Stimulated activated CD8-positive, alpha-beta memory T cell treated with anti-CD3 and anti-CD28 coated beads, Interleukin-15, amount 100 ng/mL, for 1 hour (primary cell): ENCODE measurements around the gene PCSK1N.
"Not testable (repeated sequence)": the region's sequence is repeated elsewhere in the genome, so short reads cannot be mapped to it uniquely, and the experiment has no call there.

ENCODE experiments used
- DNase-seq: peaks from one replicate; pipeline ENCODE4 v3.0.0-alpha.2; 2020; ENCODE audit warnings: low read depth

Gene PCSK1N

GRCh38 chrX:48835524-48836329 lies at the start of gene PCSK1N:
TSS of gene PCSK1N (minus strand) at chrX:48835610. CDS start at chrX:48835532, 78 bp downstream.
- DNase-seq, result no peak

DNA sequence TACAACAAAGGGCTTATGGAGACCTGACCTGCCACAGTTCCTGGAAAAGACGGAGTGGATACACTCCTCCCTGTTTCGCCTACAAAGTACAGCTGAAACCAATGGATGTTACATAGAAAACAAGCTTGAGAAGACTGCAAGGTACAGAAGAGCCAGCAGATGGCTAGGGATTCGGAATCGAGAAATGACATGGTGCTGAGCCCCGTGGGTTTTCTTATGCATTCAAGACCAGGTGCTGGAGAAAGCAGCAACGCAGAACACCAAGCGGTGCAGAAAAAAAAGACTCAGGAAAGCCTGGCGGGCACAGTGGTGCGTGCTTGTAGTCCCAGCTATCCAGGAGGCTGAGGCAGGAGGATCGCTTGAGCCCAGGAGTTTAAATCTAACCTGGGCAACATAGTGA lies 48.3 kb upstream of the PCSK1N start:
- DNase-seq, result no peak

DNA sequence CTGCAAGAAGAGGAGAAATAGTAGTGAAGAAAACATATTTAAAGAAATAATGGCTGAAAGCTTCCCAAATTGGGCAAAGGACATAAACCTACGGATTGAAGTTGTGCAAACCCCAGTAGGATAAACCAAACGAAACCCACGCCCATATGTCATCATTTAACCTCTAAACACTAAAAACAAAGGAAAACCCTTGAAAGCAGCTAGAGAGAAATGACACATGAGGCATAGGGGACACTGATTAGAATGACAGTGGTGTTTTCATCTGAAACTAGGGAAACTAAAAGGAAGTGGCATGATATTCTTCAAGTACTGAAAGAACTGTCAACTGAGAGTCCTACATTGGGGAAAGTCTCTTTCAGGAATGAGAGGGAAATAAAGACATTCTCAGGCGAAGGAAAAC lies 41.5 kb upstream of the PCSK1N start:
- DNase-seq, result not testable (repeated sequence)

DNA sequence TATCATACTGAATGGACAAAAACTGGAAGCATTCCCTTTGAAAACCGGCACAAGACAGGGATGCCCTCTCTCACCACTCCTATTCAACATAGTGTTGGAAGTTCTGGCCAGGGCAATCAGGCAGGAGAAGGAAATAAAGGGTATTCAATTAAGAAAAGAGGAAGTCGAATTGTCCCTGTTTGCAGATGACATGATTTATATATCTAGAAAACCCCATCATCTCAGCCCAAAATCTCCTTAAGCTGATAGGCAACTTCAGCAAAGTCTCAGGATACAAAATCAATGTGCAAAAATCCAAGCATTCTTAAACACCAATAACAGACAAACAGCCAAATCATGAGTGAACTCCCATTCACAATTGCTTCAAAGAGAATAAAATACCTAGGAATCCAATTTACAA lies 36.6 kb upstream of the PCSK1N start:
- not testable (repeated sequence) for DNase-seq

GRCh38 chrX:48864210-48864609 lies 28.8 kb upstream of the PCSK1N start:
- no peak for DNase-seq

- no peak for DNase-seq
Measured at GRCh38 chrX:48854898-48855297, 19.5 kb upstream of the PCSK1N start.

DNA sequence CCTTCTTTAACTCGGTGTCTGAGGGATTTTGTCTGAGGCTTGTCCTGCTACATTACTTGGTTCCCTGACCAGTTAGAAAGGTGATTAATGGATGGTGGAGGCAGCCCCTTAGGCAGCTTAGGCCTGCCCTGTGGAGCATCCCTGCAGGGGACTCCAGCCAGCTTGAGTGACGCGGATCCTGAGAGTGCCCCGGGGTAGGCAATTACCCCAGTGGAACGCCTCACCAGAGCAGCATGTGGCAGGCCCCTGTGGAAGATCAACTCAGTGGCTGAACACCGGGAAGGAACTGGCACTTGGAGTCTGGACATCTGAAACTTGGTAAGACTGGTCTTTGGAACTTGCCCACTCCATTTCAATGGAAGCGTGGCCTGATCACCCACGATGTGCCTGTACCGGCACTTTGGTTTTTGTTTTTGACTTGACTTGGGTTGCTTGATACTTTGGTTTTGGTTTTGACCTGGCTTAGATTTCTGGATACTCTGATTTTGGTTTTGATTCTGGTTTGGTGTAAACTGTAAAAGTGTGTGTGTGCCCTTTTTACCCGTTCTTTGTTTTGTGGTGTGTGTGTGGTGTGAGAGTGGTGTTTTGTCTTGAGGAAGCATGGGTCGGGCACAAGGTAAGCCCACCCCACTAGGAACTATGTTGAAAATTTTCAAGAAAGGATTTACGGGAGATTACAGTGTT lies 18.9 kb upstream of the PCSK1N start:
- DNase-seq, result not testable (repeated sequence)

DNA sequence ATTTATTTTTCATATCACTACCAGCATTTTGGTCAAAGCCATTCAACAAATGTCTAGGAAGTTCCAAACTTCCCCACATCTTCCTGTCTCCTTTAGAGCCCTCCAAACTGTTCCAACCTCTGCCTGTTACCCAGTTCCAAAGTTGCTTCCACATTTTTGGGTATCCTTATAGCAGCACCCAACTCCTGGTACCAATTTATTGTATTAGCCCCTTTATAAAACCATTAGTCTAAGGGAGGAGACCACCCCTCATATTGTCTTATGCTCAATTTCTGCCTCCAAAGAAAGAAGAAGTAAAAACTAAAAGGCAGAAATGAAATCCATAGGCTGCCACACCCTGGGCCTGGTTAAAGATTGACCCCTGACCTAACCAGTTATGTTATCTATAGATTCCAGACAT lies 18.1 kb upstream of the PCSK1N start:
- DNase-seq, result not testable (repeated sequence)

DNA sequence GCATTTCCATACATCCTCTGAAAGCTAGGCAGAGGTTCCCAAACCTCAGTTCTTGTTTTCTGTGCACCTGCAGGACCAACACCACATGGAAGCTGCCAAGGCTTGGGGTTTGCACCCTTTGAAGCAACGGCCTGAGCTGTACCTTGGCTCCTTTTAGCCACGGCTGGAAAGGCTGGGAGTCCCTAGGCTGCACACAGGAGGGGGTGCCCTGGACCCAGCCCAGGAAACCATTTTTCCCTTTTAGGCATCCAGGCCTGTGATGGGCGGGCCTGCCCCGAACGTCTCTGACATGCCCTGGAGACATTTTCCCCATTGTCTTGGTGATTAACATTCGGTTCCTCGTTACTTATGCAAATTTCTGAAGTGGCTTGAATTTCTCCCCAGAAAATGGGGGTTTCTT lies 17.4 kb upstream of the PCSK1N start:
- DNase-seq, result no peak

GRCh38 chrX:48848847-48849246 lies 13.4 kb upstream of the PCSK1N start:
- DNase-seq, result no peak

DNA sequence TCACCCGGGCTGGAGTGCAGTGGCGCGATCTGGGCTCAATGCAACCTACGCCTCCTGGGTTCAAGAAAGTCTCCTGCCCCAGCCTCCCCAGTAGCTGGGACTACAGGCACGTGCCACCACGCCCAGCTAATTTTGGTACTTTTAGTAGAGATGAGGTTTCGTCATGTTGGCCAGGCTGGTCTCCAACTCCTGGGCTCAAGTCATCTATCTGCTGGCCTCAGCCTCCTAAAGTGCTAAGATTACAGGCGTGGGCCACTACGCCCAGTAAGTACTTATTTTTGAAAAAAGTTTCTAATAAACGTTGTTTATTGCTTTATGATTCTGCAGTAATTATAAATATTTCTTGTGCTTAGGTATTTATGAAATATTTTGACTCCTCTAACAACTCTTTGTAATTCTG lies 4.3 kb upstream of the PCSK1N start:
- DNase-seq, result no peak

- no peak for DNase-seq
Measured at GRCh38 chrX:48834383-48834709, 1.1 kb downstream of the PCSK1N start.

DNA sequence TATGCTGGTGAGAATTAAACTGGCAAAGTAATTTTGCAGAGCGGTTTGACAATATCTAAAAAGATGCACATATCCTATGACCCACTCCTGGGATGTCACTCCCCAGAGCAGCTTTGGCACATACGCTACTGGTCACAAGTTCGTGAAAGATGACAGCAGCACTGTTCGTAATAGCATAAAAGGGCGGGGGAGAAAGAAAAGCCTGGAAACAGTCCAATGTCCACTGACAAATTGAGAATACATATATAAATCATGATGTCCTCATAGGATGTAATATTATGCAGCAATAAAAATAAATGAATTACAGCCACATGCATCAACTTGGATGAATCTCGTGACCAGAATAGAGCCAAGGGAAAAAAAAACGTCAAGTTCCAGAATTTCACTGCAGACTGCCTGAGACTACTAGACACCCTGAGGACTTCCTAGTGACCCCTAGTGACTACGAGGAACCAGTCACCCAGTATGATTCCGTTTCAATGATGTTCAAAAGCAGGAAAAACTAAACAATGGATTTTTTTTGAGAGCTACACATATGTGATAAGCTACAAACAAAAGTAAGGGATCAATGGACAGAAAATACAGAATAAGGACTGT lies 1.8 kb downstream of the PCSK1N start:
- DNase-seq, result no peak

GRCh38 chrX:48831909-48832291 lies 3.5 kb downstream of the PCSK1N start:
- no peak for DNase-seq

GRCh38 chrX:48831136-48831908 lies 4.1 kb downstream of the PCSK1N start:
- DNase-seq, result no peak

DNA sequence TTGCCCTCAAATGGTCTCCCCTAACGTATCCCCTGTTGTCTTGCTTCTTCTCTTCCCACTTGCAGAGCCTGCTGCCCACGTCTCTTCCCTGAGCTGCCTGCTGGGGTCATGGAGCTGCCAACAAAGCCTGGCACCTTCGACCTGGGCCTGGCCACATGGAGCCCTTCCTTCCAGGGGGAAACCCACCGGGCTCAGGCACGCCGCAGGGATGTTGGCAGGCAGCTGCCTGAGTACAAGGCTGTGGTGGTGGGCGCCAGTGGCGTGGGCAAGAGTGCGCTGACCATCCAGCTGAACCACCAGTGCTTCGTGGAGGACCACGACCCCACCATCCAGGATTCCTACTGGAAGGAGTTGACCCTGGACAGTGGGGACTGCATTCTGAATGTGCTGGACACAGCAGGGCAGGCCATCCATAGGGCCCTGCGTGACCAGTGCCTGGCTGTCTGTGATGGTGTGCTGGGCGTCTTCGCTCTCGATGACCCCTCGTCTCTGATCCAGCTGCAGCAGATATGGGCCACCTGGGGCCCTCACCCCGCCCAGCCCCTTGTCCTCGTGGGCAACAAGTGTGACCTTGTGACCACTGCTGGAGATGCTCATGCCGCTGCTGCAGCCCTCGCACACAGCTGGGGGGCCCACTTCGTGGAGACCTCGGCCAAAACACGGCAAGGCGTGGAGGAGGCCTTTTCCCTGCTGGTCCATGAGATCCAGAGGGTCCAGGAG lies 6.2 kb downstream of the PCSK1N start:
- no peak for DNase-seq

DNA sequence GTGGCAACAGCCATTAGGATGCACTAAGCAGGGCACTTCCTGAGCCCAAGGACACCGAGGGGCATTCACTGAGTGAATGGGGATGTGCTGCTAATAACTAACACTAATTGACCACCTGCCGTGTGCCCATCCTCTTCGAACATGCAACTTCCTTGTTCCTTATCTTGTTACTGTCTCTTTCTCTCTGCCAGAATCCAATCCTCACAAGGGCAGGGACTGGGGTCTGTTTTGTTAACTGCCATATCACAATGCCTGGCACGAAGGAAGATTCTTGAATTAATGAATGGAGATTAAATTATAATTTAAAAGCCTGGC lies 7.8 kb downstream of the PCSK1N start:
- no peak for DNase-seq

DNA sequence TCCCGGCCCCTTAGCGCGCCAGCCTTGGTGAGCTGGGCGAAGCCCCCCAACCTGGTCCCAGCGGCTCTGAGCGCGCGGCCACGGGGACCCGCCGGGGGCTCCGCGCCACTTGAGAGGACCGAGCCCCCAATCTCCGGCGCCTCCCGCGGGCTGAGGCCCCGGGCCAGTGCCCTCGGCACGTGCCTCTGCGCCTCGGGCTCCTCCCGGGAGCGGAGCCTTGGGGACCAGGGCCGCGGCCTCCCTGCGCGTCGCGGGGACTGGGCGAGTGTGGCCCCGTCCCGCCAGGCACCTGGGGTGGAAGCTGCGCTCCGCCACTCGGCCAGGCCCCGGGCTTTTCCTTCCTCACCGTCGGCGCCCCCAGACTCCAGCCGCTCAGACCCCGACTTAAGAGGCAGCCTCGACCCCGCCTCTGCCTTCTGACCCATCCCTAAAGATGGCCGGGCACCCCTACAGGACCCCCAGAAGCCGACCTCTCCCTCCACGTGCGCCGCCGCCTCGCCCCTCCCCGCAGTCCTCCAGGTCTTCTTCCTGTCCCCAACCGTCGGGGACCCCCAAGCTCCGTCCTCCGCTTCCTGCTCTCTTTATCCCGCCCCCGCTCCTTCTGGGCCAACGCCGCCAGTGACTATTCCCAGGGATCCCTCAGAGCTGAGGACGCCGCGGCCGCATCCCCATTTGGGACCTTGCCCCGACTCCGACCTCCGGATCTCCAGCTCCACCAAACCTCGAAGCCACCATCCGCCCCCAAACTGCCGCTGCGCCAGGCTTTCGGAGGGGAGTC lies 8.3 kb downstream of the PCSK1N start:
- no peak for DNase-seq

DNA sequence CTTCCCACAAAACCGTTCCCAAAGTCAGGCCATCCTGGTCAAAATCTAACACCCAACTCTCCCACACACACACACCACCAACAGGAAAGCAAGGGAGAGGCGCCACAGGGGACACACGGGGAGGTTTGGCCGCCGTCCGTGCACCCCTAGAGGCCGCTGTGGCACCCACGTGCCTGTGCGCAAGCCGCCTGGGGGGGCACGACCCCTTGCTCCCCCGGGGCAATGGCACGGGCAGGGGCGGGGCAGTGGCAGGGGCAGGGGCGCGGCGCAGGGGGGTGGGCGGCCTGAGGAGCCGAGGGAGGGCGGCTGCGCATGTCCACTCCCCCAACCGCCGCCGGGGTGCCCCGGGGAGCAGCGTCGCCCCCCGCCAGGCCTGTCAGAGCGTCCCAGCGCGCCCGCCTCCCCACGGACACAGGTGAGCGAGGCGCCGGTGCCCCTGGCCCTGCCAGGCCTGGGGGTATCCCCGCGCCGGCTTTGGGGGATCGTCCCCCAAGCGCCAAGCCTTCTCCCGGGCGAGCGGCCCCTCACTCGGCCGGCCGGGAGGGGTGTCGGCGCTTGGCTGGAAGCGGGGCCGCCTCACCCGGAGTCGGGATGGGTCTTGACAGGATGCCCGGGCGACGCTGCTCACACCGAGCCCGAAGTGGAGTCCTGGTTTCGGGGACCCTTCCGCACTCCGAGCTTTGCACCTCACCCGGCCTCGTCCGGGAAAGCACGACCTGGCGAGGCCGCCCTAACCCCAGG lies 9.1 kb downstream of the PCSK1N start, which contains the start of gene ERAS:
TSS of gene ERAS (plus strand) at position 379 of the 741 bp plus-strand sequence. CDS start 2,611 bp downstream, outside the sequence.
- DNase-seq, result no peak

GRCh38 chrX:48824066-48824465 lies 11.3 kb downstream of the PCSK1N start:
- DNase-seq, result no peak
